ENCODE results near the gene SETBP1. TPM values are rescaled to one million over a fixed set of nuclear protein-coding genes. Genes with fewer than 3 reads are reported as not detected.

SETBP1 gene
- total RNA-seq, 2 donors from 2014 or later: 17.3 to 20.1 TPM

- H3K36me3 ChIP-seq (ENCODE audit: control insufficient read depth, insufficient read depth, low read length): no peaks in the 10 kb centered on the region
- H3K9me3 ChIP-seq (ENCODE audit: control insufficient read depth, low read length): no peaks in the 10 kb centered on the region
- no peak overlapping the region for H3K27ac Mint-ChIP-seq
- H3K9ac ChIP-seq (ENCODE audit: extremely low read depth, low read length, poor library complexity, severe bottlenecking): no peak overlapping the region
- H3K27ac ChIP-seq (ENCODE audit: low read depth, low read length): no peak overlapping the region
- H3K36me3 Mint-ChIP-seq (ENCODE audit: low read depth): no peaks in the 10 kb centered on the region
- peaks cover 5% of the 10 kb centered on the region for H3K4me1 ChIP-seq (ENCODE audit: control insufficient read depth, insufficient read depth, low read length)
- no peaks in the 10 kb centered on the region for H3K9me3 Mint-ChIP-seq
- no peak for TF ChIP-seq CTCF (conservative IDR thresholded peaks at IDR 0.05)
- no peaks in the 10 kb centered on the region for H3K27me3 ChIP-seq (ENCODE audit: control insufficient read depth, insufficient read depth, low read length, poor library complexity, severe bottlenecking)
- H3K27me3 Mint-ChIP-seq (ENCODE audit: insufficient read depth): peaks cover 11% of the 10 kb centered on the region
- peaks cover 14% of the 10 kb centered on the region for H3K4me1 Mint-ChIP-seq
- no peak for DNase-seq
- no peak overlapping the region for H3K4me3 ChIP-seq (ENCODE audit: low read length)
- H3K4me3 Mint-ChIP-seq: no peak overlapping the region
These were observed 44.4 kb upstream of the SETBP1 start for GRCh38 chr18:44636241-44636640.

GRCh38 chr18:44637210-44638033, 43.3 kb upstream of the SETBP1 start:
- Mint-ChIP-seq H3K27me3 (ENCODE audit: insufficient read depth) (peaks cover 12% of the 10 kb centered on the region), H3K36me3 (ENCODE audit: low read depth) (no peaks in the 10 kb centered on the region), H3K4me3 (no peak overlapping the region), H3K9me3 (no peaks in the 10 kb centered on the region), H3K4me1 (peaks cover 14% of the 10 kb centered on the region), H3K27ac (no peak overlapping the region)
- 77% methylated on average over 5 of the region's 5 CpGs; no CpG with 5 or more reads in 1 of the 2 experiments for WGBS, 2 experiments (ENCODE audit: insufficient coverage in 1 of 2, insufficient read length in 1 of 2)
- no peak for DNase-seq
- H3K4me1 ChIP-seq (ENCODE audit: control insufficient read depth, insufficient read depth, low read length): peaks cover 5% of the 10 kb centered on the region
- no peaks in the 10 kb centered on the region for H3K9me3 ChIP-seq (ENCODE audit: control insufficient read depth, low read length)
- H3K36me3 ChIP-seq (ENCODE audit: control insufficient read depth, insufficient read depth, low read length): no peaks in the 10 kb centered on the region
- no peak for TF ChIP-seq CTCF (conservative IDR thresholded peaks at IDR 0.05)
- no peak overlapping the region for H3K4me3 ChIP-seq (ENCODE audit: low read length)
- no peaks in the 10 kb centered on the region for H3K27me3 ChIP-seq (ENCODE audit: control insufficient read depth, insufficient read depth, low read length, poor library complexity, severe bottlenecking)
- H3K9ac ChIP-seq (ENCODE audit: extremely low read depth, low read length, poor library complexity, severe bottlenecking): no peak overlapping the region
- H3K27ac ChIP-seq (ENCODE audit: low read depth, low read length): no peak overlapping the region

- no peaks in the 10 kb centered on the region for H3K9me3 Mint-ChIP-seq
- H3K4me3 Mint-ChIP-seq: no peak overlapping the region
- no peaks in the 10 kb centered on the region for H3K36me3 Mint-ChIP-seq (ENCODE audit: low read depth)
- peaks cover 13% of the 10 kb centered on the region for H3K27me3 Mint-ChIP-seq (ENCODE audit: insufficient read depth)
- 93 to 98% methylated on average over 4 of the region's 4 CpGs for WGBS, 2 experiments (ENCODE audit: insufficient coverage in 1 of 2, insufficient read length in 1 of 2)
- H3K4me1 ChIP-seq (ENCODE audit: control insufficient read depth, insufficient read depth, low read length): peaks cover 5% of the 10 kb centered on the region
- peak; percentile 44 for TF ChIP-seq CTCF (conservative IDR thresholded peaks at IDR 0.05)
- DNase-seq: no peak
- H3K9me3 ChIP-seq (ENCODE audit: control insufficient read depth, low read length): no peaks in the 10 kb centered on the region
- H3K27ac ChIP-seq (ENCODE audit: low read depth, low read length): no peak overlapping the region
- no peaks in the 10 kb centered on the region for H3K36me3 ChIP-seq (ENCODE audit: control insufficient read depth, insufficient read depth, low read length)
- peaks cover 14% of the 10 kb centered on the region for H3K4me1 Mint-ChIP-seq
- H3K9ac ChIP-seq (ENCODE audit: extremely low read depth, low read length, poor library complexity, severe bottlenecking): no peak overlapping the region
- no peaks in the 10 kb centered on the region for H3K27me3 ChIP-seq (ENCODE audit: control insufficient read depth, insufficient read depth, low read length, poor library complexity, severe bottlenecking)
- no peak overlapping the region for H3K27ac Mint-ChIP-seq
- H3K4me3 ChIP-seq (ENCODE audit: low read length): no peak overlapping the region
These were observed 42.6 kb upstream of the SETBP1 start for GRCh38 chr18:44638034-44638540.

Data from endodermal cell (in vitro differentiated cells).